HG02642 (cell line): ENCODE measurements around the gene RBMS3.
"Not testable (repeated sequence)": the region's sequence is repeated elsewhere in the genome, so short reads cannot be mapped to it uniquely, and the experiment has no call there.

Source experiments
- ATAC-seq: cut with Tn5 transposase; IDR thresholded peaks from one replicate; pipeline ENCODE4 v1.9.1; 2021; ENCODE audit warnings: mild to moderate bottlenecking; ENCODE audit not compliant: unreplicated experiment, poor library complexity

RBMS3 gene

GRCh38 chr3:30024466-30024865, 743.6 kb downstream of the RBMS3 start:
- no peak for ATAC-seq

DNA sequence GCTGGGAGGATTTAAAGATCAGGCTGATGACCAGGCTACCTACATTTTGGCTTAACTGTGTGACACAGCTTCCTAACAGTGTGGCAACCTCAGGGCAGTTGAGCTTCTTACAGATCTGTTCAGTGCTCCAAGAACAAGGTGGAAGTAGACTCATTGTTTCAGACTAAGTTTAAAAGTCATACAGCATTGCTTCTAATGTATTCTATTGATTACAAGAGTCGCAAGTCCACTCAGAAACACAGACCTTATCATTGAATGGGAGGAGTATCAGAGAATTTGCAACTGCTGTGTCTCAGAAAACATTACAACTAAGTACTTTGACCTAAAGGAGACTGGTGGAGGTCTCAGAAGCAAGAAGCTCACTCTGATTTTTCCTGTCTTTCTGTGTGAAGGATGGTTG, 746.0 kb downstream of the RBMS3 start:
- no peak for ATAC-seq

DNA sequence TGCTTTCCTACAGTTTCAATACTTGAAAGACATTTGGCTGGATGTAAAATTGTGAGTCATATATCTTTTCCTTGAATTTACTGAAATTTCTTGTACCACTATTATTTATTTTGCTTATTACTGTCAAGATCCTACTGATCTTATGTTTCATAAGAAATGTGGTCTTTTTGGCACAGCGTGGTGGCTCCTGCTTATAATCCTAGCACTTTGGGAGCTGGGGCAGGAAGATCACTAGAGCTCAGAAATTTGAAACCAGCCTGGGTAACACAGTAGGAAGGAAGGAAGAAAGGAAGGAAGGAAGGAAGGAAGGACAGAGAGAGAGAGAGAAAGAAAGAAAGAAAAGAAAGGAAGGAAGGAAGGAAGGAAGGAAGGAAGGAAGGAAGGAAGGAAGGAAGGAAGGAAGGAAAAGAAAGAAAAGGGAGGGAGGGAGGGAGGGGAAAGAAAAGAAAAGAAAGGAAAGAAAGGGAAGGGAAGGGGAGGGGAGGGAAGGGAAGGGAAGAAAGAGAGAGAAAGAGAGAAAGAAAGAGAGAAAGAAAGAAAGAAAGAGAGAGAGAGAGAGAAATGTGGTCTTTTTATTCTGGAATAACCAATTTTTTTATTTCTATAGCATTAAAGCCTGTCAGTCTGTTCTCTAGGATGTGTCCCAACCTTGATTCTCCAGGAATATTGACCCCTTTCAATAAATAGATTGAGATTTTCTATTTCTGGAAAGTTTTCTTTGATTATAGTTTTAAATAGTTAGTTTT, 753.5 kb downstream of the RBMS3 start:
- no peak for ATAC-seq

- ATAC-seq, result no peak
Measured at GRCh38 chr3:30035935-30036567, 755.2 kb downstream of the RBMS3 start.

- no peak for ATAC-seq
Measured at GRCh38 chr3:30040126-30040525, 759.3 kb downstream of the RBMS3 start.

GRCh38 chr3:30041481-30041880, 760.6 kb downstream of the RBMS3 start:
- not testable (repeated sequence) for ATAC-seq

GRCh38 chr3:30042274-30042859, 761.5 kb downstream of the RBMS3 start:
- ATAC-seq, result peak; percentile 63

- ATAC-seq, result no peak
Measured at GRCh38 chr3:30042916-30043555, 762.2 kb downstream of the RBMS3 start.

- ATAC-seq, result no peak
Measured at GRCh38 chr3:30044515-30044914, 763.6 kb downstream of the RBMS3 start.

DNA sequence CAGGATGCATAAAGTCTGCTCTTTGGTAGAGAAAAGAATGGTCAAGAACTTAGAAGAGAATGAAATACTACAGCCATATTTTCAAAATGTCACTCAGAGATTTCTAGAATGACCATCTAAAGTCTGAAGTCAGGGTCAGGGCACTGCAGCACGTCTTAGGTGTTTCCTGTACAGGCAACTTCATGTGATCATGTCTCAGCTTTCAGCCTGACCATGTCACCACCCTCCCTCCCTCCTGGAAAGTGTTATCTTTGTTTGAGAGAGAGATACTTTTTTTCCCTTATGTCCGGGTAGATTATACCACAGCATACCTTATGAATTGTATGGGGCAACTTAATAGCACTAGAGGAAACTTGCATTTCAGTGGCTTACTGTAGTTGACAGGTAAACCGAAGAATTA, 767.6 kb downstream of the RBMS3 start:
- no peak for ATAC-seq

- not testable (repeated sequence) for ATAC-seq
Measured at GRCh38 chr3:30050116-30050515, 769.2 kb downstream of the RBMS3 start.

DNA sequence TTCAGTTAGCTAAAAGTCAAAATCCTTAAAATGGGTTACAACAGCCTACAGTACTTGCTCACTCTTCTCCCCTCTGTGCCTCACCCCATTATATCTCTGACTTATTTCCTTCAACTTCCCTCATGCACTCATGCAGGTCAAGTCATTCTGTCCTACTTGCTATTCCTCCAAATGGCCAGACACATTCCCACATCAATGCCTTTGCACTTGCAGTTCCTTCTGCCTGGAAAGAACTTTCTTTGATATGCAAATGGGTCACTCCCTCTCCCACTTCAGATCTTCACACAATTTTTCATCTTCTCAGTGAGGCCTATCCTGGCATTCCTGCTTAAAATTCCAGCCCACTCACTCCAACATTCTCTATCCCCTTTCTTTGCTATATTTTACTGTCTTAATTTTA, 778.4 kb downstream of the RBMS3 start:
- ATAC-seq, result no peak
